ENCODE measurements around the gene KCNH3.
"Not testable (repeated sequence)": the region's sequence is repeated elsewhere in the genome, so short reads cannot be mapped to it uniquely, and the experiment has no call there.

Gene KCNH3

DNA sequence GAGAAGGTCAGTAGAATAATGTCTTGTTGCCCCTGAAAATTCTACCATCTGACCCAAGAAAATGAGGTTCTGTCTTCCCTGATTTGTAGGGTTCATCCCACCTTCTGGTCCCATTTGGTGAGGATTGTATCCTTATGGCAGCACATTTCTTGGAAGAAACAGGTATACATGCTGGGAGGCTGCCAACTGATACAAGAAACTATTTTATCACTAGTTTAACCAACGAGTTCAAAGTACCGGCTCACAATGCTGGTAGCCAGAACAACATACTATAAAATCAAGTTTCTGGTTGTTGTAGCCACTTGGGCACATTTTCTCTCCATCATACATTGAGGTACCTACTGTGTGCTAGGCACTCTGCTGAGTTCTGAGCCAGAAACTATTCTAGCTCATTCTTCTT lies 7.1 kb upstream of the KCNH3 start:
- DNase-seq, result no peak

DNA sequence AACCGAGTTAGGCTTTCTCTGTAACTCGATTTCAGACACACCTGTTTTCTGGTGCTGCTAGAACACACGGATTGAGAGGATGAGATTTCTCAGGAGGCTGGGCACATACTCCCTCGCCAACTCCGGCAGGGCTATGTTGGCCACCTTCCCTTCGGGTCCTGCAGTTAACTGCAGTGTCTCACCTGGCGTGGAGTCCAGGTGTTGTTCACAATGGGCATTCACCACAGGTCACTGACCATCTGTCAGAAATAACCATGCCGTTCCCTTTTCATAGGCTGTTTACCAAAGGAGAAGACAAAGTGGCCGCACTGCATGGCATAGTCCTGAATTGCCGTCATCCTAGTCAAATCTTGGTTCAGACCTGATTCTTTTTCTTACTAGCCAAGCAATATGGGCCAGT lies 5.5 kb upstream of the KCNH3 start:
- DNase-seq, result no peak

DNA sequence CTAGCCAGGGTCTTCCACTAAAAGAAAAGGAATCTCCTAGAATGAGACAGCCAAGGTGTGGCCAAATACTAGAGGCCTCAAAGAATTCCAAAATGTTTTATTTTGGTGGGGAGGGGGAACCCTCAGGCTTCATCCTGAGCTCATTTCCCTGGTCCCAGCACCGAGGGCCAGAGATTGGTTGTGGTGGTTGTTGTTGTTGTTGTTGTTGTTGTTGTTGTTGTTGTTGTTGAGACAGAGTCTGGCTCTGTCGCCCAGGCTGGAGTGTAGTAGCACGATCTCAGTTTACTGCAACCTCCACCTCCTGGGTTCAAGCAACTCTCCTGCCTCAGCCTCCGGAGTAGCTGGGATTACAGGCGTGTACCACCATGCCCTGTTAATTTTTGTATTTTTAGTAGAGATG lies 4.7 kb upstream of the KCNH3 start:
- DNase-seq, result not testable (repeated sequence)

DNA sequence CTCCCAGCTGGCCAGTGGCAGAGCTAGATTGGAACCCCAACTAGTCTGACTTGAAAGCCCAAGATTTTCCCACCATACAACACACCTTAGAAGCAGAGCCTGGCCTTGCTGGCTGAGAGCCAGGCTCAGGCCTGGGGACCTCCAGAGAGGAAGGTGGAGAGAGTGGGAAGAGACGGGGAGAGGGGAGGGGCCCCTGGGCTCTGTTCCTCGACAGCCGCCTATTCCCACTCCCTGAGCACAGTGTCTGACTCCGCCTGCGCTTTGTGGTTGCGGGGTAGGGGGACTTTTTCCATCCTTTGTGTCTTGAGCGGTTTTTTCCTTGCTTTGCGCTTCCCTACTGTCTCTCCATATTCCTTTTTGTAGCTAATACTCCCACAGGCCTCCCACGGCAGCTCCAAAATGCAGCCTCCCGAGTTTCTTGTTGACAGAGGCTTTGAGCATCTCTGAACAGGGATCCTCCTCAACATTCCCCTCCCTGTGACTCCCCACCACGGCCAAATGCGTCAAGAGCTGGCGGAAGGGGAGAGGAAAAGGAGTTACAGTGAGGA lies 4.0 kb upstream of the KCNH3 start:
- no peak for DNase-seq

DNA sequence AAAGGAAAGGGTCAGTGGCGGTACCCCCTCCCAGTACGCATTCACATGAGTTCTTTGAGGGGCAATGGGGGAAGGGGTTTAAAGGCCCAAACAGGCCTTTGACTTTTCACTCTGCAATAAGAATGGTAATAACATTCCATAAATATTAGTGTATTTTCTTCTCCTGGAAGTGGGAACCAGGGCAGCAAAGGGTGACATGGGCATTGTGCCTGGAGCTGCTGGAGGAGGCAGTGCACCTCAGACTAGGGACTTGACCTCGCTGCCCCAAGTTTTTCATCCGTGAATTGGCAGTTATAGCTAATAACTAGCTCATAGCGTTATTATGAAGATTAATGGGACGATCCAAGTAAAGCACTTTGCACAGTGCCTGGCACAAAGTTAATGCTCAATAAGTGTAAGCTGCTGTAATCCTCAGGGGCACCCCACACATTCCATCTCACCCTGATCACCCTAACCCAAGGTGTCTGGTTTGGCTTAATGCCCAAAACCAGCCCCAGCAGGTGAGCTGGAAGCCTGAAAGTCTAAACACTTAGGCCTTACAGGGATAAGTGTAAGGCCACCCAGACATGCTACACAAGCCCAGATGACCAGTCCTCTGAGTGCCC lies 2.8 kb upstream of the KCNH3 start:
- no peak for DNase-seq

DNA sequence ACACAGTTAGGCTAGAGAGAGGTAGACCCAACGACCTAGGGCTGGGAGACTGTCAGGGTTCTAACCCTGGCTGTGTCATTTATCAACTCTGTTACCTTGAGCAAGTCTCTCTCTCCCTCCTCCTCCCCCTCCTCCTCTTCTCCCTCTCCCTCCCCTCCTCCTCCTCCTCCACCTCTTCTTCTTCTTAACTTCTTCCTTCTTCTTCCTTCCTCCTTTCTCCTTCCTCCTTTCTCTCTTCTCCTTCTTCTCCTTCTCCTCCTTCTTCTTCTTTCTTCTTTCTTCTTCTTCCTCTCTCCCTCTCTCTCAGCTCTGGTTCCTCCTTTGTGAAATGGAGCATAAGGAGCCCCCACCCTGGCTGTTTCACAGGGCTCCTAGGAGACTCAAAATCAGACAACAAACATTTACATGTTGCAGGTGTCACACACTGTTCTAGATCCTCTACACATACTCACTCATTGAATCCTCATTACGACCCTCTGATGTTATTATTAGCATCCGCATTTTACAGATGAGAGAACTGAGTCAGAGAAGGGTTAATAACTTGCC lies 2.2 kb upstream of the KCNH3 start:
- no peak for DNase-seq

DNA sequence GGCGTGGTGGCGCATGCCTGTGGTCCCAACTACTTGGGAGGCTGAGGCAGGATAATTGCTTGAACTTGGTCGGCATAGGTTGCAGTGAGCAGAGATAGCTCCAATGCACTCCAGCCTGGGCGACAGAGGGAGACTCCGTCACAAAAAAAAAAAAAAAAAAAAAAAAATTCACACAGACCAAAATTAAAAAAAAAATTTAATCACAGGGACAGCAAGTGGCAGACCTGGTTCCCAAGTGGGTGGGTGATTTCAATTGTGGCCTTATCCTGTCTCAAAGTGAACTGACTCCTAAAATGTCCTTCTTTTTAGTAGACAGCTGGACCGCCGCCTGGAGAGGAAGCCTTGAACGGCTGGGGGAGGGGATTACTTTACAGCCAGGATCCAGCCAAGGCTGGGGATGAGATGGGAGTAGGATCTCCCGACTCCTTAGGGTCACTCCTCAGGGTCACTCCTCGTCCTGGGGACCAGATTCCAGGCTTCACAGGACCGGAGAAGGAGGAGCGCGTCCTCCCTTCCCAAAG lies 1.5 kb upstream of the KCNH3 start:
- DNase-seq, result no peak

DNA sequence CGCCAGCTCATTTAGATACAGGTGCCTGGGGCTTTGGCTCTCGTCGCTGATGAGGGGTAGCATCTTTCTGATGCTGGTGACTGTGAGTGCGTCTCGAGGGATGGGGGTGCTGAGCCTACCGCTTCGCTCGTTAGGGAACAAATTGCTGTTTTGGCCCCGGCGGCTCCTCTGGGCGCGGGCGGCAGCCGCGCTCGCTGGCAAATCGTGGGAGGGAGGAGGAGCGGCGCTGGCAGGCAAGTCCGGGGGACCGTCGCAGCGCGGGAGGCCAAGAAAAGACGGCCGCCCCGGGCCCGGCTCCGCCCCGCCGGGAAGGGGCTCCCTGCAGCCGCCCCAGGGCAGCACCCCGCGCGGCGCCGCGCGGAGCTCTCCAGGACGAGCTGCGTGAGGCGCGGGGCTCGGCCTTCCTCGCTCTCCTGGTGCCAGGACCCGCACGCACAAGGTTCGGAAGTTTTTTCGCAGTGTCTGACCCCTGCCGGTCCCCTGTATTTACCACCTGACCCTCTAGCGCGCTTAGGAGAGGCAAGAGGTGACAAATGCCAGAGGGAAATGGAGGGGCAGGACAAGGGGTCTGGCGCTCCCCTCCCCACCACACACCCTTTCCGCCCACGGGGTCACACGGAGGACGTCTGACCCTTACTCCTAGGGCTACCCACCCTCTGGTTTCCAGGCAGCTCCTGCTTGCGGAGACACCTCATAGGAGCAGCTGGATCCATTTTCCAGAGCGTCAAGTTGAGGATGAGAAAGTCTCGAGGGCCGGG lies 899 bp upstream of the KCNH3 start:
- no peak for DNase-seq

DNA sequence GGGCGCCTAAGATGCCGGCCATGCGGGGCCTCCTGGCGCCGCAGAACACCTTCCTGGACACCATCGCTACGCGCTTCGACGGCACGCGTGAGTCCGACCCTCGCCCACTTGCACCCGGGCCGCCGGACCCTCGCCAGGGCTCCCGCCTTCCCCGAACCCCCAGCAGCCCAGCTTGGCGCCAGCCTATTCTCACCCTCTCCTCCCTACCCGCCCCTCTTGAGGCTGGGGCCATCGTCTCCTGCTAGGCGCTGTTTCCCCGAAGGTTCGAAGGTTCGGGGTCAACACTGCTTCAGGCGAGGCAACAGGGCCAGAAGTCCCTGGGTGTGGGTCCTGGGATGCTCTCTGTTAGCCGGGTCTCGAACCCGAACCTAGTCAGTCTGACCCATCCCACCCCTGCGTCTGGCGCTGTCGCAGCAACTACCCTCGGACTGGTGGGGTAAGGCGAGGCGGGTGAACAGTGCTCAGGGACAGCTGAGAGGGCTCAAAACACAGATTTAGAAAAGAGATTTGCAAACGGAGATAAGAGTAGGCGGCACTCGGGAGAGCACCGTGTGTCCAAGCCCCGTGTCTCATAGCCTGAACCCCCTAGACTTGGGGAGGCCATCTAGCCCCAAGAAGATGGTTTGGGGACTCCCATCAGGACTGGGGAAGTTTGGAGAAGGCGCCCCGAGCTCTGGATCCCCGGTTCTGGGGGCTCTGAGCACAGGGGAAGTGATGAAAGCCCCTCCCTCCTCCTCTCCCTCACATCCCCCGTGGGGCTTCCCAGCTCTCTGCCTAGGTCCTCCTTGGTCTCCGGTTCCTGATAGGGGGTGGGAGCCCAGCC lies 787 bp downstream of the KCNH3 start:
- DNase-seq, result no peak

DNA sequence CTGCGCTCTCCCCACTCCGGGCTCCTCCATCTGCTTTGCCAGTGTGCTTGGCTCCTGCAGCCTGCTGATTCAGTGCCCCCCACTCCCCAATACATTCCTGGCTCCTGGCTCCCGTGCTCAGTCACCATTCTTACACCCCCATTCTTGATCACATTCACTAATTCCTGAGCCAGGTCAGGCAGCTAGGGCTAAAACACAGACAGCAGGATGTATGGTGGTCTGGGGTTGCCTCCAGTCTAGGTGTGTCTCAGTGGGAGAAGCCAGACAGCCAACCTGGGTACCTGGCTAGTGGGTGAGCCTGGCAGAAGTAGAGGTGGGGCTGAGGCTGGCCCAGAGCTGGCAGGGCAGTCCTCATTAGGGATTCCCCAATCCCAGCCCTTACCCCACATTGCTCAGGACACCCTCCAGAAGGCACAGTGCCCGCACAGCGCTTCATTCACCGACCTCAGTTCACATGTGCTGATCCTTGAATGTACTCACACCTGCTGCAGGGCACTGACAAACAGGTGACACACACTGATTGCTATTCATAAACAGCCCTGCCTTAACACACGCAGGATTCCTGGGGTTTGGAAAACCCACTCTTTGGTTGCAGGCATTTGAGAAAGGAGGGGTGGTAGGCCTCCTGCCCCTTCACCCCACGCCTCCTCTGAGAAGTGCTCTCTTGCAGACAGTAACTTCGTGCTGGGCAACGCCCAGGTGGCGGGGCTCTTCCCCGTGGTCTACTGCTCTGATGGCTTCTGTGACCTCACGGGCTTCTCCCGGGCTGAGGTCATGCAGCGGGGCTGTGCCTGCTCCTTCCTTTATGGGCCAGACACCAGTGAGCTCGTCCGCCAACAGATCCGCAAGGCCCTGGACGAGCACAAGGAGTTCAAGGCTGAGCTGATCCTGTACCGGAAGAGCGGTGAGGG lies 1.7 kb downstream of the KCNH3 start:
- no peak for DNase-seq

DNA sequence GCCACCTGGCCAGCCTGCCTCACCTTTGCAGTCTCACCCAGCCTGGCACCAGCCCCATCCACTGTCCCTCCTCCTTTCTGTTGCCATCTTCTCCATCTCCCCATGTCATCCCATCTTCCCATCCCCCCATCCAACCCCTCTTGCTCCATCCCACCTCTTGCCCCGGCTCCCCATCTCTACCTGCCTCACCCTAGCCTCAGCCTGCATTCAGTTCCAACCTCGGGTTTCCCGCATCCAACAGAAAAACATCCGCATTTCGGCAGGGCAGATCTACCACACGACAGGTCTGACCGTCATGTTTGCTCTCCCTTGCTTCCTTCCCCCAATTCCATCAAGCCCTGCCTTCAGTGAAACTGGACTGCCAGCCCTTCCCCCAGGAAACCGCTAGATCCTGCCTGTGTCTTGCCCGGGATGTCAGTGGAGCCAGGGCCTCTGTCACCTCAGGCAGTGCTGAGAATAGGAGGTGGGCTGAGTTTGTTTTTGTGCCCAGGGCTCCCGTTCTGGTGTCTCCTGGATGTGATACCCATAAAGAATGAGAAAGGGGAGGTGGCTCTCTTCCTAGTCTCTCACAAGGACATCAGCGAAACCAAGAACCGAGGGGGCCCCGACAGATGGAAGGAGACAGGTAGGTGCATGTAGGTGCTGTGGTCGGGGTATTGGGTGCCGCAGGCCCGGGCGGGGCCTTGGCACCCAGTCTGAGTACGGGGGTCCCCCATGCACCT lies 2.5 kb downstream of the KCNH3 start:
- DNase-seq, result no peak

DNA sequence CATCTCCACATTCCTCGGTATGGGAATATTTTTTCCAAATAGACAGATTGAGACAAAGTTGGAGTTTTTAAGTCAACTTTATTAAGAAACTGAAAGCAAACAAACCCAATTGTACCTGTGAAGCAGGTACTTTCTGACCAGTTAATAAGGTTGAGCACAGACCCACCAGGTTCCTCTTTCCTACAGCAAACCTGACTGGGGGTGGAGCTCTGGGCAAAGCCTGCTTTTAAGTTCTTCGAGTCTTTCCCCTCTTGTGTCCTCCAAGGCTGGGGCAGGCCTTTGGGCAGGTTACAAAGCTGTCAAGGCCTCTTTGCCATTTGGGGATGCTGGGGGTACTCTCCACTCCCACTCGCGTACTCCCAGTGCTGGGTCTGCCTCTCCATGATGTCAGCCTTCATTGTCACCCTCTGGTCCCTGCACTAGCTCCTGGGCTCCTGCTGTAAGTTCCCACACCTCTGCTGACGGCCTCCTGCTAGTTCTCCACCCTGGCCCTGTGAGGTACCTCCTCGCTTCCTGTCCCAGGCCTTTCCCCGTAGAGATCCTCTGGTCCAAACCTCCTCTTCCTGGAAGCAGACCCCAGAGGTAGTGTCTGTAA lies 3.2 kb downstream of the KCNH3 start:
- DNase-seq, result no peak

DNA sequence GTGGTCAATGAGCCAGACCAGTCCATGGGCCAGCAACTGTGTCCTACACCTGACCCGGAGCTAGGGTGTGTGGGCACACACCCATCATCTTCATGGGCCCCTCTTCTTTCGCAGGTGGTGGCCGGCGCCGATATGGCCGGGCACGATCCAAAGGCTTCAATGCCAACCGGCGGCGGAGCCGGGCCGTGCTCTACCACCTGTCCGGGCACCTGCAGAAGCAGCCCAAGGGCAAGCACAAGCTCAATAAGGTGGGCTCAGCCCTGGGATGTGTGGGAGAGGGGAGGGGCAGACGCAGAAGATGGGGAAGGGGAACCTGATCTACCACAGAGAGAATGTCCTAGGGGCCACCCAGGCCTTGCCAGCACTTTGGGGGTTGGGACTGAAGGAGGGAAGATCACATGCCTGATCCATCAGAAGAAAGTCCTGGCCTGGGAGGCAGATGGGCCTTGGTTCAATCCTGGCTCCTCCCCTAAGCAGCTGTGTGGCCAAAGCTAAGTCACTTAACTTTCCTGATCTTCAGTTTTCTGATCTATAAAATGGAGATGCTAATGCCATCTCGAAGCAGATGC lies 3.8 kb downstream of the KCNH3 start:
- no peak for DNase-seq

DNA sequence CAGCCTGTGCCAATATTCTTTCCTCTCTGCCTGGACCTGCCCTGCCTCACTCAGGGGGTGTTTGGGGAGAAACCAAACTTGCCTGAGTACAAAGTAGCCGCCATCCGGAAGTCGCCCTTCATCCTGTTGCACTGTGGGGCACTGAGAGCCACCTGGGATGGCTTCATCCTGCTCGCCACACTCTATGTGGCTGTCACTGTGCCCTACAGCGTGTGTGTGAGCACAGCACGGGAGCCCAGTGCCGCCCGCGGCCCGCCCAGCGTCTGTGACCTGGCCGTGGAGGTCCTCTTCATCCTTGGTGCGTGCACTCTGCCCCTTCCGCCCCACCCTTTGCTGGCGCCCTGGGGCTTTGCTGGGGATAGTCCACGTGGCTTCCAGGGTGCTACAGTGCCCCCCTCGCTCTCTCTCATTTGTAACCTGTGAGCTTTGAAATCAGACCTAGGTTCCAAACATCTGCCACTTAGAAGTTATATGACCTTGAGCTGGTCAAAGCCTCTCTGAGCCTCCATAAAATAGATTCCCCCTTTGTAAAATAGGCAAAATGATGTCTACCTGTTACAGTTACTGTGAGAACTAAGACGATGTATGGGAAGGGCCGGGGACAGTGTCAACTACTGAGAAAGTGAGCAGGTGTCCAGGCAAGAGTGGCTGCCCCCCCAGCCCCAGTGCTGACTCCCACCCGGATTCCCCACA lies 4.5 kb downstream of the KCNH3 start:
- no peak for DNase-seq

DNA sequence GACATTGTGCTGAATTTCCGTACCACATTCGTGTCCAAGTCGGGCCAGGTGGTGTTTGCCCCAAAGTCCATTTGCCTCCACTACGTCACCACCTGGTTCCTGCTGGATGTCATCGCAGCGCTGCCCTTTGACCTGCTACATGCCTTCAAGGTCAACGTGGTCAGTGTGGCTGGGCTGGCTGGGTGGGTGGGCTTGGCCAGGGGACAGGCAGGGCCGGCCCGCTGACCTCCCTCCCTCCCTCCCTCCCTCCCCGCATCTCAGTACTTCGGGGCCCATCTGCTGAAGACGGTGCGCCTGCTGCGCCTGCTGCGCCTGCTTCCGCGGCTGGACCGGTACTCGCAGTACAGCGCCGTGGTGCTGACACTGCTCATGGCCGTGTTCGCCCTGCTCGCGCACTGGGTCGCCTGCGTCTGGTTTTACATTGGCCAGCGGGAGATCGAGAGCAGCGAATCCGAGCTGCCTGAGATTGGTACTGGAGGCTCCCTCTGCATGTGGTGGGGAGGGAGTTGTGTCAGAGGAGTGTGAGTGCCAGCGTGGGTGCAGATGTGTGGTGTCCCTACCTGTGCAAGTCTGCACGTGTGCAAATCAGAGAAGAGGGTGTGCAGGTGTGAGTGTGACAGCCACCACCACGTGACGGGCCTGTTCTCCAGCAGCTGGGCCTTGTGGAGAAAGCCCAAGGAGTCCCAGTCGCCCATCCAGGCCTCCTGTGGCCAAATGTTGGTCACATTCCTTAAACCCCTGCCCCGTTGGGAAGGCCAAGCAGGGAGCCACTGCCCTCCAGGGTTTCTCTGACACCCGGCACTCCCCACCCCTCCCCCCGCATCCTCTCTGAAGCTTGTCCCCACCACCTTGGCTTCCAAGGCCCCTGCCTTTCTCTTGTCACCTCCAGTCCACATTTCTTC lies 5.3 kb downstream of the KCNH3 start:
- no peak for DNase-seq

DNA sequence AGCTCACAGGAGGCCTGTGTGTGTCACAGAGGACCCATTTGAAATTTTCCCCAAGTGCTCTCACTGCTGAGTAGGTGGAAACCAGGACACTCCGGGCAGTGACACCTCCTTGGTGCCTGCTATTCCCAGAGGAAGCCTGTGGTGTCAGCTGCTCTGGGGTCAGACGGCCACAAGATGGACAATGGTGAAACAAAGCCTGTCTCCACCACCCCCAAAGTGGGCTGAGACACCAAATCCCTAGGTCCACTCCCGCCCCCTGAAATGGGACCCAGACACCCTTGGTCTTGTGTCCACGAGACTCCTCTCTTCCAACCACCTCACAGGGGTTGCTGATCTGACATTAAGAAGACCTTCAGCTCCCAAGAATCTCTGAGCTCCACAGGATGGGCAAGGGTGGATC lies 7.0 kb downstream of the KCNH3 start:
- DNase-seq, result no peak

DNA sequence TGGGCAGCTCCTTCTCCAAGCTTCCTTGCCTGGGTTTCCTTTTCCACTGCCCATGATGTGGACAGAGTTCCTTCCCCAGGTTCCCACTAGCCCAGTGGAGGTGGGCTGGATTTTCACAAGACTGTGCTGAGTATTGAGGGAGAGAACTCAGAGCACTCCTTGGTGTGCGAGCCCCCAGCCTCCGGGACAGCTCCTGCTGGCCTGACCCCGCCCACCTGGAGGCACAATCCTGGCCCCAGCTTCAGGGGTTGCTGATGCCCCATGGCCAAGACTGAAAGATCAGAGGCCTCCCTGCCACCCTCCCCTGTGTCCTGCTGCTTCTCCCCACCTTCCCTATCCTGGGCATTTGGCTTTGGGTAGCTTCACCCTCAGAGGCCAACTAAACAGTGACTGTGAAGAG lies 7.7 kb downstream of the KCNH3 start:
- DNase-seq, result no peak

DNA sequence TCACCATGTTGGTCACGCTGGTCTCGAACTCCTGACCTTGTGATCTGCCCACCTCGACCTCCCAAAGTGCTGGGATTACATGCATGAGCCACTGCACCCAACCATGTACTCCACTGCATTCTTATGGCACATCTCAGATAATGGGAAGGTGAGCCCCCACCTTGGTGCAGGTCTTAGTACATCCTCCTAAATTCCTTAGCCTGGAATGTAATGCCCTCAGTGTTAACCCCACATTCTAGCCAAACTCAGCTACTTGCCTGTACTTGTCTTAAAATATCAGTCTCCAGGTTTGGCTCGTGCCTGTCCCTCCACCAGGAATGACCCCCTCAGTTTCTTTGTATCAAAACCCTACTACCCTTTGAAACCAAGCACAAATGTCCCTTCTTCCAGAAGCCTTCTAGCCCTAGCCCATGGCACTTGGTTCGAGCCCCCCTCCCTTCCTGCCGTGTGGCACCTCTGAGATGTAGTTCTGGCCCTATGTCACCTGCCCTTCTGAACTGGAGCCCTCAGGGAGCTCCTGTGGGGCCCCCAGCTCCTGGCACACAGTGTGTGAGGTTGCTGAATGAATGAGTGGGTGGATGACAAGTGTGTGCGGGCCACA lies 8.4 kb downstream of the KCNH3 start:
- DNase-seq, result no peak

DNA sequence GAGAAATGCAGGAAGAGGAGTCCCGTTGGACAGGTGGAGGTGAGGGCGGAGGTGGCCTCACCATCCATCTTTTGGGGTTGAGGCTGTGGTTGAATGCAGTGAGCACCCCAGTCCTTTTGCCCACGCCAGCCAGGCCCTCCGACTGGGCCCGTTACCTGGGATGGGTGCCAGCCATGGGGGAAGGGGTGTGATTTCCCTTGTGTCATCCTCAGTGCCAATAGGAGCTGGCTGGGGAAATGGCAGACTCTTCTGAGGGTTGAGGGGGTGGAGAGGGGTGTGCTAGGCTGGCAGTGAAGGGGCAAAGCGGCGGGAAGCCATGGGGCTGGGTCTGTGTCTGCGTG lies 9.6 kb downstream of the KCNH3 start:
- DNase-seq, result no peak
